GM12892 (cell line): ENCODE measurements around the gene ITGB3BP.

Source experiments
- POLR2A ChIP-seq: IDR thresholded peaks from 2 replicates; pipeline ENCODE4 v1.6.1; 2011; ENCODE audit warnings: low read depth, low read length, control low read depth
- POLR2AphosphoS5 ChIP-seq: IDR thresholded peaks from 2 replicates; pipeline ENCODE4 v1.6.1; 2011; ENCODE audit warnings: low read depth, low read length, control low read depth
- TAF1 ChIP-seq: IDR thresholded peaks from 2 replicates; pipeline ENCODE4 v1.6.1; 2011; ENCODE audit warnings: low read depth, mild to moderate bottlenecking, control low read depth, low read length, borderline replicate concordance

DNA sequence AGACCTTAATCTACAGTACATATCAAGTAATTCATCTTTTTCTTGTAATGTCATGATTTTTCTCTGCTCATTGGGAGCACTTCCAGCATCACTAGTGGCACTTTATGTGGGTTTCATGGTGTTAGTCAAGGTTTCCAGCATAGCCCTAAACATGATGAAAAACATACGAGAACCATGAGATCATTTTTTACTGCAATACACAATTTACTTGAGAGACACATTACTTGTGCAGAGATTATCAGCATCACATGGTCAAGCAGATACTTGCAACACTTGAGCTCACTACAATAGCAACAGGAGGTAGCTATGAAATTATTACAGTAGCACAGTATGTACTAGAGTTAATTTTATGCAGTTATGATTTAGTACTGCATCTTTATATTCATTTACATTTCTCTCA lies 36.4 kb downstream of the ITGB3BP start:
- TF ChIP-seq POLR2A (no peak), TAF1 (no peak), POLR2AphosphoS5 (no peak)
